GM12878 (cell line): ENCODE measurements around the gene MGA. TPM values are rescaled to one million over a fixed set of nuclear protein-coding genes. Genes with fewer than 3 reads are reported as not detected.
A peak's percentile ranks its signal among the peaks of the same experiment; 100 is the strongest.

Source experiments
- ATAC-seq: fragments of 200-7000 bp; cut with Tn5 transposase; 3 replicates; pipeline ENCODE4 v1.9.1; 2020; ENCODE audit warnings: mild to moderate bottlenecking, moderate library complexity
- BruUV-seq: library from RNA; stranded (reverse); fragments of 400-500 nt; replicated peaks from 2 replicates; lab custom pipeline; 2021; lab: Mats Ljungman, UMichigan
- CTCF ChIA-PET: fragments of 300-600 bp; sonication (Branson Sonifier 250); formaldehyde crosslinking; extraction: SDS; loops from one replicate; lab custom pipeline; 2021; ENCODE audit warnings: inconsistent platforms; lab: Yijun Ruan, JAX
- POLR2A ChIA-PET: fragments of 350-600 bp; formaldehyde crosslinking; extraction: SDS; loops from one replicate; lab custom pipeline; 2021; ENCODE audit warnings: inconsistent platforms; lab: Charles Lee
- RAD21 ChIA-PET: fragments of 300-600 bp; sonication (Branson Sonifier 250); formaldehyde crosslinking; loops from one replicate; lab custom pipeline; 2023; ENCODE audit warnings: antibody characterized with exemption; ENCODE audit not compliant: unreplicated experiment; lab: Charles Lee
- SMC1A ChIA-PET: fragments of 300-600 bp; sonication (Branson Sonifier 250); formaldehyde crosslinking; loops from one replicate; lab custom pipeline; 2023; ENCODE audit not compliant: unreplicated experiment, uncharacterized antibody; lab: Charles Lee
- DNase-seq: peaks from one replicate; pipeline ENCODE4 v3.0.0-alpha.2; 2011; ENCODE audit warnings: low read depth, low spot score
- FAIRE-seq: peaks from 3 replicates; lab custom pipeline; 2011; peaks lifted over from hg19 to GRCh38; lab: Jason Lieb, UNC
- H2AFZ ChIP-seq: 2 replicates; pipeline ENCODE4 v1.6.0; 2011; ENCODE audit warnings: low read depth, low read length, control low read depth; ENCODE audit not compliant: control insufficient read depth
- H3K27ac ChIP-seq: 2 replicates; pipeline ENCODE4 v1.5.1; 2011; ENCODE audit warnings: control low read depth; ENCODE audit not compliant: control insufficient read depth, insufficient read depth
- H3K27me3 ChIP-seq, 2 experiments: replicated peaks in 1 of 2; 2 replicates each; pipeline versions ENCODE4 v1.6.0 to v1.6.1; 2011; ENCODE audit warnings: low read length in 1 of 2; ENCODE audit not compliant: control insufficient read depth in 2 of 2, insufficient read depth in 2 of 2
- H3K36me3 ChIP-seq, 2 experiments: 2 replicates each; pipeline ENCODE4 v1.5.1; 2011; ENCODE audit warnings: low read length in 1 of 2; ENCODE audit not compliant: control insufficient read depth in 2 of 2, insufficient read depth in 2 of 2
- H3K4me1 ChIP-seq: 2 replicates; pipeline ENCODE4 v1.6.1; 2011; ENCODE audit warnings: mild to moderate bottlenecking, low read length, moderate library complexity, mixed read lengths; ENCODE audit not compliant: control insufficient read depth, insufficient read depth
- H3K4me2 ChIP-seq: 2 replicates; pipeline ENCODE4 v1.6.0; 2011; ENCODE audit warnings: control low read depth; ENCODE audit not compliant: control insufficient read depth, insufficient read depth
- H3K4me3 ChIP-seq: fragments of 200-600 bp; sonication (generic); 2 replicates; pipeline ENCODE4 v1.5.1; 2016
- H3K79me2 ChIP-seq: 2 replicates; pipeline ENCODE4 v1.6.0; 2011; ENCODE audit warnings: low read length; ENCODE audit not compliant: control insufficient read depth, insufficient read depth
- H3K9ac ChIP-seq: 2 replicates; pipeline ENCODE4 v1.8.0; 2011; ENCODE audit warnings: low read length, control low read depth, mixed read lengths; ENCODE audit not compliant: control insufficient read depth, insufficient read depth
- H3K9me3 ChIP-seq: replicated peaks from 3 replicates; pipeline ENCODE4 v1.5.1; 2011; ENCODE audit warnings: mild to moderate bottlenecking, low read length; ENCODE audit not compliant: control insufficient read depth, insufficient read depth
- H4K20me1 ChIP-seq: 2 replicates; pipeline ENCODE4 v1.6.0; 2011; ENCODE audit not compliant: control insufficient read depth, insufficient read depth
- CHD4 ChIP-seq: fragments of 200-600 bp; sonication (generic); IDR thresholded peaks from 2 replicates; pipeline ENCODE4 v1.6.1; 2016; ENCODE audit warnings: mild to moderate bottlenecking
- FOXK2 ChIP-seq: fragments of 450-650 bp; IDR thresholded peaks from 2 replicates; pipeline ENCODE4 v1.6.1; 2017; ENCODE audit warnings: mild to moderate bottlenecking, moderate library complexity
- RBBP5 ChIP-seq: fragments of 200-600 bp; sonication (generic); conservative IDR thresholded peaks from 2 replicates; pipeline ENCODE4 v1.6.1; 2016
- SIN3A ChIP-seq: IDR thresholded peaks from 2 replicates; pipeline ENCODE4 v1.6.1; 2012; ENCODE audit warnings: low read depth, low read length, improper control_type of control experiment
- SPI1 ChIP-seq: IDR thresholded peaks from 2 replicates; pipeline ENCODE4 v1.6.1; 2011; ENCODE audit warnings: low read depth, mild to moderate bottlenecking, low read length, moderate library complexity, borderline replicate concordance; ENCODE audit not compliant: insufficient read depth
- WGBS: methylation state at CpG from one replicate; pipeline ENCODE4 v1.1.6; 2016; ENCODE audit warnings: low lambda C conversion rate; ENCODE audit not compliant: insufficient replicate concordance, insufficient coverage; ENCODE audit errors: missing lambda C conversion rate; 5-methylcytosine and 5-hydroxymethylcytosine counted together
- in situ Hi-C: fragments of 300-500 bp; cut with MboI; formaldehyde crosslinking; loops from 9 replicates; pipeline ENCODE4 v1.14.3; 2018; ENCODE audit warnings: mixed read lengths
- intact Hi-C: fragments of 100-400 bp; cut with micrococcal nuclease; formaldehyde crosslinking; loops from one replicate; pipeline ENCODE4 v1.14.2; 2022; ENCODE audit not compliant: unreplicated experiment
- polyA plus RNA-seq, 11 experiments: library from polyadenylated mRNA; depleted of rRNA in 4 of 11; unstranded in 6 of 11; stranded (reverse) in 5 of 11; fragments of >200 nt; fragmentation: Nextera tagmentation in 4 of 11; fragmentation: Illumina TruSeq in 1 of 11; extraction: Ambion mirVana in 4 of 11; extraction: Trizol in 1 of 11; gene quantifications; 1 replicate in 1 of 11; 2 replicates in 10 of 11; pipeline versions ENCODE4 v1.2.1 to v1.2.3, GENCODE V29; 2011 to 2016; ENCODE audit warnings: inconsistent platforms in 2 of 11, missing spikeins in 2 of 11, low read depth in 1 of 11
- total RNA-seq, 4 experiments: library from RNA; depleted of rRNA in 3 of 4; stranded (reverse); fragments of >200 nt in 3 of 4; fragmentation: Illumina TruSeq in 1 of 4; extraction: Trizol in 1 of 4; gene quantifications; 2 replicates each; pipeline versions ENCODE4 v1.2.1 to v1.2.3, GENCODE V29; 2013 to 2021
- TF ChIP-seq, protein P1 (sequence below): fragments of 450-650 bp; IDR thresholded peaks from 2 replicates; pipeline ENCODE4 v1.6.1; 2016; ENCODE audit warnings: mild to moderate bottlenecking

The MGA gene
- total and polyA plus RNA-seq, 10 of the 15 experiments (the other 5 are each of a cell fraction or from before 2014, with no cell fraction given) = 2.6 to 29.6 (median 17.0) TPM

DNA sequence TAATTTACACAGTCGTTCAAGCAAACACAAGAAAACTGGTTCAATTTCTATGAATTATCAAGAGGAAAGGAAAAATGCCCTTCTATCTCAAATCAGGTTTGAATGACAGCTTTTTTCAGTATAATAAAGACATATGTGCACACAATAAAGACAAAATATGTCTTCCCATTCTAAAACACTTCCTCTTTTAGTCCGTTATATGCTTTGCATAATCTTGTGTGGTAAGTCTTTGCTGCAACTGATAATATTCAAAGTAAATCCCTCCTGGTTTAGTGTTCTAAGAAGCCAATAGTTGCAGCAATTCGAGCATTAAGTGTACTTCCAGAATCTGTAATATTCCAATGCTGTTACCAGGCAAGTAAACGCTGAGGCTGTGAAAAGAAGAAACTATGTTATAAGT lies 70.3 kb downstream of the MGA start:
- no peaks in the 10 kb centered on the region for H4K20me1 ChIP-seq
- no peaks in the 10 kb centered on the region for H3K9me3 ChIP-seq
- ChIA-PET SMC1A (no interaction called here), CTCF (no interaction called here), POLR2A (no interaction called here), RAD21 (no interaction called here)
- intact Hi-C loops (no loop called here), in situ Hi-C loops (no loop called here)
- H3K79me2 ChIP-seq = no peaks in the 10 kb centered on the region
- 0 out of 2 replicates have a peak overlapping the region, but pooled peaks have one; percentile 22 for H3K4me2 ChIP-seq
- peaks cover 6% of the 10 kb centered on the region; the same call in 1 of the 2 replicates for H3K4me1 ChIP-seq
- H3K9ac ChIP-seq = no peak overlapping the region
- ATAC-seq (no peak), DNase-seq (no peak), FAIRE-seq (no peak)
- TF ChIP-seq RBBP5 = no peak
- TF ChIP-seq SPI1 = peak; percentile 93
- TF ChIP-seq, protein P1, sequence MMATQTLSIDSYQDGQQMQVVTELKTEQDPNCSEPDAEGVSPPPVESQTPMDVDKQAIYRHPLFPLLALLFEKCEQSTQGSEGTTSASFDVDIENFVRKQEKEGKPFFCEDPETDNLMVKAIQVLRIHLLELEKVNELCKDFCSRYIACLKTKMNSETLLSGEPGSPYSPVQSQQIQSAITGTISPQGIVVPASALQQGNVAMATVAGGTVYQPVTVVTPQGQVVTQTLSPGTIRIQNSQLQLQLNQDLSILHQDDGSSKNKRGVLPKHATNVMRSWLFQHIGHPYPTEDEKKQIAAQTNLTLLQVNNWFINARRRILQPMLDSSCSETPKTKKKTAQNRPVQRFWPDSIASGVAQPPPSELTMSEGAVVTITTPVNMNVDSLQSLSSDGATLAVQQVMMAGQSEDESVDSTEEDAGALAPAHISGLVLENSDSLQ = peak; percentile 73
- TF ChIP-seq CHD4 = no peak
- no peak overlapping the region for H3K4me3 ChIP-seq
- no peaks in the 10 kb centered on the region for H3K27me3 ChIP-seq
- no peak overlapping the region; the same call in 1 of the 2 replicates for H2AFZ ChIP-seq
- 26% methylated on average over 4 of the region's 4 CpGs for WGBS
- no peak overlapping the region; the same call in 1 of the 2 replicates for H3K27ac ChIP-seq
- BruUV-seq = no TSS peak
- H3K36me3 ChIP-seq = peaks cover 0 to 12% of the 10 kb centered on the region in 2 experiments; a peak in 2 of 4 replicates

DNA sequence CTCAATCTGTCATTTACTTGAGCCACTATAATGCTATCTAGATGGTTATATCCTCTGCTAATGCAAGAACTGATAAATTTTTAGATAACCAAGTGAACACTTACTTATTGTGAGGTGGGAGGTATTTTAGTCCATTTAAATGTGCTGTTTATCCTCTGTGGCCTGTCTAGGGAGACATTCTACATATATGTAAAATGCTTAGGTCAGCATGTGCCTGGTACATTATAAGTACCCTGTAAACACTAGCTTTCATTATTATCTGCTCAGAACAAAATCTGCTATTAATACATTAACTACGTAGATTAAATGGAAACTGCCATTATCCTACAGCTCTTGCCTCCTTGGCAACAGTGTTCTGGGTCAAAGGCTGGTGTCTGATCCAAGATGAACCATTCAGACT lies 72.3 kb downstream of the MGA start:
- Histone ChIP-seq H3K36me3 (peaks cover 4 to 11% of the 10 kb centered on the region in 2 experiments; a peak in 3 of 4 replicates), H3K4me3 (no peak overlapping the region), H3K4me1 (peaks cover 6% of the 10 kb centered on the region; the same call in 1 of the 2 replicates), H3K27me3 (no peaks in the 10 kb centered on the region), H3K27ac (no peak overlapping the region), H4K20me1 (no peaks in the 10 kb centered on the region), H3K4me2 (no peak overlapping the region), H3K79me2 (no peaks in the 10 kb centered on the region), H2AFZ (no peak overlapping the region), H3K9me3 (no peaks in the 10 kb centered on the region), H3K9ac (no peak overlapping the region)
- intact Hi-C loops (no loop called here), in situ Hi-C loops (no loop called here)
- DNase-seq (no peak), ATAC-seq (no peak), FAIRE-seq (no peak)
- POLR2A ChIA-PET = no interaction called here
- RAD21 ChIA-PET = interaction anchor here (0.7 kb wide), 1 partner anchor 13 kb away, joined by 4 read pairs; no protein-coding TSS in a partner anchor
- CTCF ChIA-PET = interaction anchor here (1.7 kb wide), 1 partner anchor 8 kb away, joined by 5 read pairs; no protein-coding TSS in a partner anchor
- 95% methylated on average over 1 of the region's 1 CpG for WGBS
- no peak for TF ChIP-seq FOXK2
- TF ChIP-seq SIN3A = no peak
- SMC1A ChIA-PET = interaction anchor here (1.0 kb wide), 1 partner anchor 27 kb away, joined by 3 read pairs; no protein-coding TSS in a partner anchor
- no TSS peak for BruUV-seq
